AG20443 (cell line): ENCODE results near the gene RPL18A.

Experiments used
- DNase-seq: peaks from one replicate; pipeline ENCODE4 v3.0.0; 2012; ENCODE audit warnings: low spot score, mixed read lengths

RPL18A gene

GRCh38 chr19:17859533-17860330 lies at the start of gene RPL18A:
Gene RPL18A, plus strand, starts transcription at chr19:17859910. Its CDS starts 47 bp downstream, at chr19:17859957.
- DNase-seq, result peak; percentile 98

GRCh38 chr19:17811103-17811502 lies 48.6 kb upstream of the RPL18A start:
- no peak for DNase-seq

- DNase-seq, result no peak
Measured at GRCh38 chr19:17811681-17812080, 48.0 kb upstream of the RPL18A start.

DNA sequence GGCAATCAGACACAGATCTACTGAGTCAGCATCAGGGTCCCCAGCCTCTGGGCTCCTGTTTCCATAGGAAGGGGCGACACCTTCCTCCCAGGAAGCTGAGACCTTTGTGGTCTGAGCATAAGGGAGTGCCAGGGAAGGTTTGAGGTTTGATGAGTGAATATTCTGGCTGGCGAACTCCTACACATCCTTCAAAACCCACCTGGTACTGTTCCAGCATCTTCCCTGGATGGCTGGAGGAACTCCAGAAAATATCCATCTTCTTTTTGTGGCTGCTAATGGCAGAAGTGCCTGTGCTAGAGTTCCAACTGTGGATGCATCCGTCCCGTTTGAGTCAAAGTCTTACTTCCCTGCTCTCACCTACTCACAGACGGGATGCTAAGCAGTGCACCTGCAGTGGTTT lies 47.6 kb upstream of the RPL18A start:
- no peak for DNase-seq

DNA sequence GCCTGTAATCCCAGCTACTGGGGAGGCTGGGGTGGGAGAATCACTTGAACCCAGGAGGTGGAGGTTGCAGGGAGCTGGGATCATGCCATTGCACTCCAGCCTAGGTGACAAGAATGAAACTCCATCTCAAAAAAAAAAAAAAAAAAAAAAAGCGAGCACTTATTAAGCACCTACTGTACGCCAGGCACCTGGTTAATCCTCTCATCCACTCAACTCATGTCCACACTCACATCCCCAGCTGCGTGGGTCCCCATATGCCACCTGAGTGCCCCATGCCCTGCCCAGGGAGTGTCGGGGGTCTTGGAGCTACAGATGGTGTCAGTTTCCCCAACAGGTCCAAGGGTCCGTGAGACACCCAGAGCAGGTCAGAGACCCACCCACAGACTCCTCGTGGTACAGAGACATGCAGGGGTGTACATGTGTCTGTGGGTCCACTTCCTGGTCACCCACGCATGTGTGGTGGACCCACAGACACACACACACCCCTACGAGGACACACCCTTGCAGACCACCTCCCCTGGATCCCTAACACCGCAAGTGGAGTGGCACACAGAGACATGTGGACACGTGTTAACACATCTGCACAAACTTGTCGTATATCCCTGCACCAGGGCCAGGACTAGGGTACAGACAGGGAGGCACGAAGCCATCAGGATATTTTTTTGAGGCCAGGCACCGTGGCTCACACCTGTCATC lies 41.9 kb upstream of the RPL18A start:
- no peak for DNase-seq

- no peak for DNase-seq
Measured at GRCh38 chr19:17821190-17821589, 38.5 kb upstream of the RPL18A start, which contains the start of gene INSL3. Gene INSL3, minus strand, starts transcription at chr19:17821519. Its CDS starts 13 bp downstream, at chr19:17821506.

GRCh38 chr19:17824339-17824738 lies 35.4 kb upstream of the RPL18A start:
- DNase-seq, result no peak

- DNase-seq, result no peak
Measured at GRCh38 chr19:17826508-17827056, 33.1 kb upstream of the RPL18A start.

GRCh38 chr19:17829855-17830566 lies 29.7 kb upstream of the RPL18A start:
- DNase-seq, result peak; percentile 67

DNA sequence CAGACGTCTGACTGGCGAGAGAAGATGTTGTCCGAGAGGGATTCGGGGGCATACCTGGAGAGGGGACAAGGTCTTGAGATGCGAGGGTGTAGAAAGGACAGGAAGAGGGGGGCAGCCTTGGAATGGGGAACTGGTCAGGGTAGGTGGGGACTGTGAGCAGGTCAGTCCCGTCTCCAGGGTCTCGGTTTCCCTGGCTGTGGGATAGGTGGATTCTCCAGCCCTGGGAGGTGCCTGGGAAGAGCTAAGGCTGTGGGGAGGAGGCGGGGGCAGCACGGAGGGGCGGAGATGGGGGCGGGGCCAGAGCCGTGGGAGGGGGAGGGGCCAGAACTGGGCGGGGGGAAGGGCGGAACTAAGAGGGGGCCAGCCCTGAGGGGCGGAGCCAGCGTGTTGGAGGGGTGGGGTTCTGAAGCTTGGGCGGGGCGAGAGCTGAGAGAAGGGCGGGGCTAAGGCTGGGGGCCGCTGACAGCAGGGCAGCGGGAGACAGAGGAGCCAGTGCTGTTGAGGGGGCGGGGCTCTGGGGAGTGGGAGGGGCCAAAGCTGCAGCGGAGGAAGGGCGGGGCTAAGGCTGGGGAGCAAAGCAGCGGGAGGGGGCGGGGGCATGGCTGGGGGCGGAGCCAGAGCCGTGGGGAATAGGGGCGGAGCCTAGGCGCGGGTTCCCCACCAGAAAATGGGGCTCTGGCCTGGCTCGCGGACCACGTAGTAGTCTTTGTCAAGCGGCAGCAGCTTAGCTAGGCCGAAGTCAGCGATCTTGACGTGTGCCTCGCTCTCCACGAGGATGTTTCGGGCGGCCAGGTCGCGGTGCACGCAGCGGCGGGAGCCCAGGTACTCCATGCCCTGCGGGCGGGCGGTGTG lies 28.9 kb upstream of the RPL18A start:
- peak; percentile 86 for DNase-seq

GRCh38 chr19:17831419-17831888 lies 28.3 kb upstream of the RPL18A start:
- DNase-seq, result no peak

- DNase-seq, result no peak
Measured at GRCh38 chr19:17832443-17833208, 27.1 kb upstream of the RPL18A start.

GRCh38 chr19:17834350-17835181 lies 25.1 kb upstream of the RPL18A start:
- DNase-seq, result no peak

DNA sequence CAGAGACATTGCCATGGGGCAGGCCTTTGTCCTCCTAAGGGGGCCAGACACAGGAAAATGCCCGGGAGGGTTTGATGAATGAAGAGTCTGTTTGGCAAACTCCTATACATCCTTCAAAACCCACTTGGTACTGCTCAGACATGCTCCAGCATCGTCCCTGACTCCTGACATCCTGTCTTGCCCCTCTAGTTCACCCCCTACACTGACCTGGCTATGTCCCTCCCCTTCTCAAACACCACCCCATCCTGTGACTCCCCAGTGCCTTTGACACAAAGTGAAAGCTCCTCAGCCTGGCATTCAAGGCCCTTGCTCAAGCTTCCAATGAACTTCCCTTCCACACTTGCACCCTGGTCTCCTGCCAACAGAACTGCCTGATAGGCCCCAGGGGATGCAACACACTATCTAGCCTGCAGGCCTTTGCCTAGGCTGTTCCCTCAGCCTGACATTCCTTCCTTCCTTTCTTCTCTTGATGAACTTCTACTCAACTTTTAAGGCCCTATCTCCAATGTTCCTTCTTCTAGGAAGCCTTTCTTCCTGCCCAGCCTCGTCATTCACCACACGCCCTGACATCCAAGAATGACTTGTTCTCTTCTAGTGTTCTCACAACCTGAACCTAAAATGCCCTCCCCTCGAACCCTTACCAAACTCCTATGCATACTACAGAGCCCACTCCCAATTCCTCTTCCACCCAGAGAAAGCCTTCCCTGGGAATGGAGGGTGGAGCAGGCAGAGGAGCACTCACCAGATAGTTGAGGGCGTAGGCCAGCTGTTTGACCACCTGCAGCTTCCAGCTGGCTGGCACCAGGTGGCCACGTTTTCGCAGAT lies 24.3 kb upstream of the RPL18A start:
- no peak for DNase-seq

DNA sequence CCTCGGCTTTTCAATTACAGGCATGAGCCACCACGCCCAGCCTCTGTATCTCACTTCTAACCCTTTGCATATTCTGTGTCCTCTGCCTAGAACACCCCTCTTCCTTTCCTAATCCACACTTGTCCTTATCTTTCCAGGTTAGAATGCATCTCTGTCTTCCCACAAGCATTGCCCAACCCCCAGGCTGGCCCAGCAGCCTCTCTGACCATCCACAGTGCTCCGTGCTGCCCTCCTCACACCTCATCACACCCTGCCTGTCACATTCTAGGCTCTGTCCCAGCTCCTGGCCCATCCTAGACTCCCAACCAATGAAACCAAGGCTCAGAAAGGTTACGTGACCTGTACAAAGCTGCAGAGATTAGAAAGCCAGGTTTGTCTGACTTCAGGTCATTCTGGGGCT lies 23.2 kb upstream of the RPL18A start:
- no peak for DNase-seq

GRCh38 chr19:17837972-17838371 lies 21.7 kb upstream of the RPL18A start:
- DNase-seq, result no peak

DNA sequence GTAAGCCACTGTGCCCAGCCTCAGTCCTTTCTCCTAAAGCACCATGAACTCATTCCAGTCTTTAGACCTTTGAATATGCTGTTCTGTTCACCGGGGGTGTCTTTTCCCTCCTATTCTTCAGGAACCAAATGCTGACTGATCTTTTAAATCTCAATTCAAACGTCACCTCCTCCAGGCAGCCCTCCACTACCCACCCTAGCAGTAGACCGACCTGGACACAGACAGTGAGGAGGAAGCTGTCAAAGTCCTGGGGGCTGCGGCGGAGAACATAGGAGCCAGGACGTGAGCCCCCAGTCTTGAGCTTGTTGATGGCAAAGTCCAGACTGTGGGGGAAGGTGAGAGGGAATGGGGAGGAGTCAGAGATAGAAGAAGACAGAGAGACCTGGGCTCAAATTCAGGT lies 19.7 kb upstream of the RPL18A start:
- DNase-seq, result no peak

GRCh38 chr19:17841371-17841809 lies 18.3 kb upstream of the RPL18A start:
- DNase-seq, result peak; percentile 24
